Esophagus squamous epithelium (tissue), 5 donors: Measurements from ENCODE around the gene TMOD2. TPM values are rescaled to one million over a fixed set of nuclear protein-coding genes. Genes with fewer than 3 reads are reported as not detected.

Experiments
- DNase-seq: peaks from one replicate; lab custom pipeline; 2025; lab: John Stamatoyannopoulos, UW
- H3K27ac ChIP-seq, 4 donors: fragments of 200-600 bp; sonication (generic); one replicate each; pipeline ENCODE4 v1.5.1; 2016 to 2019; ENCODE audit warnings: mild to moderate bottlenecking in 1 of 4
- H3K27me3 ChIP-seq, 4 donors: fragments of 200-600 bp; sonication (generic); 1 replicate in 3 of 4; 2 replicates in 1 of 4; pipeline versions ENCODE4 v1.5.1 to v1.6.0; 2017 to 2021; ENCODE audit warnings: antibody characterized with exemption in 1 of 4
- H3K36me3 ChIP-seq, 3 donors: fragments of 200-600 bp; sonication (generic); one replicate each; pipeline ENCODE4 v1.5.1; 2016 to 2019
- H3K4me1 ChIP-seq, 3 donors: fragments of 200-600 bp; sonication (generic); one replicate each; pipeline ENCODE4 v1.5.1; 2017 to 2019
- H3K4me3 ChIP-seq, 4 donors: fragments of 200-600 bp; sonication (generic); 1 replicate in 3 of 4; 2 replicates in 1 of 4; pipeline ENCODE4 v1.5.1; 2016 to 2019; ENCODE audit warnings: mild to moderate bottlenecking in 2 of 4, moderate library complexity in 1 of 4
- H3K9me3 ChIP-seq, 3 donors: fragments of 200-600 bp; sonication (generic); one replicate each; pipeline ENCODE4 v1.5.1; 2016 to 2019
- CTCF ChIP-seq, 6 experiments: fragments of 450-650 bp in 4 of 6; fragments of 200-600 bp in 2 of 6; sonication (generic) in 2 of 6; IDR thresholded peaks; one replicate each; pipeline ENCODE4 v1.5.1; 2016 to 2019; ENCODE audit warnings: antibody characterized with exemption in 6 of 6, mild to moderate bottlenecking in 4 of 6, moderate library complexity in 4 of 6
- POLR2A ChIP-seq, 4 donors: fragments of 450-650 bp; IDR thresholded peaks; one replicate each; pipeline ENCODE4 v1.6.1; 2017; ENCODE audit warnings: antibody characterized with exemption in 4 of 4, mild to moderate bottlenecking in 4 of 4, moderate library complexity in 3 of 4
- WGBS, 2 donors: methylation state at CpG; one replicate each; pipeline ENCODE4 v1.1.5; 2018; 5-methylcytosine and 5-hydroxymethylcytosine counted together
- intact Hi-C: fragments of 100-400 bp; cut with DNase I; formaldehyde crosslinking; loops from one replicate; pipeline ENCODE4 v1.15.0; 2022
- total RNA-seq, 4 donors: library from RNA; depleted of rRNA; stranded (reverse); fragments of >200 nt; gene quantifications; one replicate each; pipeline ENCODE4 v1.1.0, GENCODE V29; 2016
- donor health status: DM: yes; HTN: yes; CAD: no.

Gene TMOD2
- total RNA-seq, 4 donors from 2014 or later, result 3.4 to 9.0 (median 4.8) TPM

DNA sequence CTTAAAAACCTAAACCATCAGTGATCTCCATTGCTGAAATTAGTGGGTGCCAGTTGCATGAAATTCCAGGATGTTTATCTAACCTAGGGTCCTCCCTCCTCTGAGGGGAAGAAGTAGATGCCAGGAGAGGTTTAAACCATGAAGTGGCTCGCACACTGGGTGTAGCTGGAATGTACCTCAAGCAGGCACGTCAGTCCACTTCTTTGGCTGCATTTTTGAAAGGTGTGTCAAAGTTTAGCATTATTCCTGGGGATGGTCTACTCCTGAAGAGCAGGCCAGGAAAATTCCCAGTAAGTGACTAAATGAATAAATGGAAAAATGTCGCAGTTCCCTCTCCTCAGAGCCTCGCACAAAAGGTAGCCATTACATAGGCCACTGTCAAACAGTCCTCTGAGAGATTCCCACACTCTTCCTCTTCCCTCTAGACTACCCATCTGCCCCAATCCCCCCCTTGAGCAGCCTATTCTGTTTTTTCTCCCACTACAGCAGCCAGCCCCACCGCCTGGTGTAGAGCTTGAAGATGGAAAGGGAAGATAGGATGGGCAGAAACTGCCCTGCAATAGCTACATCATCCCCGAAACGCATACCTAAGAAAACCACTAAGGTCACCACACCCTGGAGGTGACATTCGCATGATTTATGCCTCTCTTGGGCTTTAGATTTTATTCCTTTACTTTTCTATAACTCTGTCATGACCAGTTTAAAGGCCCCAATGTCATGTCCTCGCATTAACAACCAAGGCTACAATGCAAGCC lies 77.4 kb downstream of the TMOD2 start:
- intact Hi-C loops, result no loop called here
- H3K4me3 ChIP-seq, result peak overlapping the region in 3 of 4 donors; percentile 90 to 98 (median 96)
- DNase-seq, result no peak
- H3K27me3 ChIP-seq, result no peaks in the 10 kb centered on the region
- no peak for TF ChIP-seq CTCF (IDR thresholded peaks at IDR 0.05)
- TF ChIP-seq POLR2A (IDR thresholded peaks at IDR 0.05), result no peak
- no peaks in the 10 kb centered on the region for H3K36me3 ChIP-seq
- H3K4me1 ChIP-seq, result peaks cover 9 to 44% (median 14%) of the 10 kb centered on the region in 3 donors
- 71 to 72% methylated on average over 9 of the region's 9 CpGs for WGBS, 2 donors
- H3K27ac ChIP-seq, result peak overlapping the region; percentile 98 to 99 (median 98)
- H3K9me3 ChIP-seq, result no peaks in the 10 kb centered on the region

GRCh38 chr15:51829376-51830275 lies 78.2 kb downstream of the TMOD2 start, which contains the start of gene TMOD3:
TMOD3 (plus strand) TSS chr15:51829653; CDS start chr15:51862885, 33,232 bp downstream.
- no peaks in the 10 kb centered on the region for H3K27me3 ChIP-seq
- H3K9me3 ChIP-seq, result no peaks in the 10 kb centered on the region
- no peaks in the 10 kb centered on the region for H3K36me3 ChIP-seq
- intact Hi-C loops, result no loop called here
- peak within 1 kb of the TSS; percentile 98 to 99 (median 98) for H3K27ac ChIP-seq
- TF ChIP-seq CTCF (IDR thresholded peaks at IDR 0.05), result peak in 1 of 6 experiments; percentile 18
- TF ChIP-seq POLR2A (IDR thresholded peaks at IDR 0.05), result peak in 3 of 4 donors; percentile 88 to 95 (median 95)
- peaks cover 9 to 52% (median 18%) of the 10 kb centered on the region in 3 donors for H3K4me1 ChIP-seq
- peak; percentile 33 for DNase-seq
- H3K4me3 ChIP-seq, result peak within 1 kb of the TSS; percentile 90 to 98 (median 96)
- WGBS, 2 donors, result 17 to 23% methylated on average over 5 to 6 of the region's 89 CpGs

GRCh38 chr15:51830276-51830806 lies 78.9 kb downstream of the TMOD2 start:
- no peaks in the 10 kb centered on the region for H3K27me3 ChIP-seq
- peaks cover 9 to 59% (median 22%) of the 10 kb centered on the region in 3 donors for H3K4me1 ChIP-seq
- H3K36me3 ChIP-seq, result no peaks in the 10 kb centered on the region
- H3K27ac ChIP-seq, result peak overlapping the region; percentile 98 to 99 (median 98)
- H3K9me3 ChIP-seq, result no peaks in the 10 kb centered on the region
- peak overlapping the region; percentile 90 to 98 (median 96) for H3K4me3 ChIP-seq
- DNase-seq, result no peak
- TF ChIP-seq CTCF (IDR thresholded peaks at IDR 0.05), result no peak
- intact Hi-C loops, result no loop called here
- WGBS, 2 donors, result 0 to 1% methylated on average over 7 to 8 of the region's 8 CpGs

DNA sequence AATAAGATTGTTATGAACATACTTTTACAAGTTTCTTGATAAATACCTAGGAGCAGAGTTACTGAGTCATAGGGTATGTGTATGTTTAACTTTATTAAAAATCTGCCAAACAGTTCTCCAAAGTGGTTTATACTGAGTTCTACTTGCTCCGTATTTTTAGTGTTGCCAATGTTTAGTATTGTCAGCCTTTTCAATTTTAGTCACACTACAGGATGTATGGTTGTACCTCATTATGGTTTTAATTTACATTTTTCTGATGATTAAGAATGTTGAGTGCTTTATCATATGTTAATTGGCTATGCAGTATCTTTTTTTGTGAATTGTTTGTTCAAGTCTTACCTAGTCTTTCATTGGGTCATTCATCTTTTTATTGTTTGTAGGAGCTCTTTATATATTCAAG lies 82.4 kb downstream of the TMOD2 start:
- H3K4me1 ChIP-seq, result peaks cover 9 to 90% (median 40%) of the 10 kb centered on the region in 3 donors
- TF ChIP-seq POLR2A (IDR thresholded peaks at IDR 0.05) (no peak), CTCF (IDR thresholded peaks at IDR 0.05) (no peak)
- intact Hi-C loops, result no loop called here
- no peaks in the 10 kb centered on the region for H3K9me3 ChIP-seq
- peak overlapping the region in 1 of 4 donors; percentile 2 for H3K4me3 ChIP-seq
- no peaks in the 10 kb centered on the region for H3K36me3 ChIP-seq
- WGBS, 2 donors, result 19 to 22% methylated on average over 1 of the region's 1 CpG
- H3K27me3 ChIP-seq, result no peaks in the 10 kb centered on the region
- DNase-seq, result no peak
- H3K27ac ChIP-seq, result no peak overlapping the region
